Limb (tissue), 2 donors: Measurements from ENCODE around the gene ZNF467.

Experiments
- DNase-seq, 2 donors: peaks; one replicate each; pipeline ENCODE4 v3.0.0-alpha.2; 2016; ENCODE audit errors: extremely low spot score in 2 of 2

ZNF467 gene

DNA sequence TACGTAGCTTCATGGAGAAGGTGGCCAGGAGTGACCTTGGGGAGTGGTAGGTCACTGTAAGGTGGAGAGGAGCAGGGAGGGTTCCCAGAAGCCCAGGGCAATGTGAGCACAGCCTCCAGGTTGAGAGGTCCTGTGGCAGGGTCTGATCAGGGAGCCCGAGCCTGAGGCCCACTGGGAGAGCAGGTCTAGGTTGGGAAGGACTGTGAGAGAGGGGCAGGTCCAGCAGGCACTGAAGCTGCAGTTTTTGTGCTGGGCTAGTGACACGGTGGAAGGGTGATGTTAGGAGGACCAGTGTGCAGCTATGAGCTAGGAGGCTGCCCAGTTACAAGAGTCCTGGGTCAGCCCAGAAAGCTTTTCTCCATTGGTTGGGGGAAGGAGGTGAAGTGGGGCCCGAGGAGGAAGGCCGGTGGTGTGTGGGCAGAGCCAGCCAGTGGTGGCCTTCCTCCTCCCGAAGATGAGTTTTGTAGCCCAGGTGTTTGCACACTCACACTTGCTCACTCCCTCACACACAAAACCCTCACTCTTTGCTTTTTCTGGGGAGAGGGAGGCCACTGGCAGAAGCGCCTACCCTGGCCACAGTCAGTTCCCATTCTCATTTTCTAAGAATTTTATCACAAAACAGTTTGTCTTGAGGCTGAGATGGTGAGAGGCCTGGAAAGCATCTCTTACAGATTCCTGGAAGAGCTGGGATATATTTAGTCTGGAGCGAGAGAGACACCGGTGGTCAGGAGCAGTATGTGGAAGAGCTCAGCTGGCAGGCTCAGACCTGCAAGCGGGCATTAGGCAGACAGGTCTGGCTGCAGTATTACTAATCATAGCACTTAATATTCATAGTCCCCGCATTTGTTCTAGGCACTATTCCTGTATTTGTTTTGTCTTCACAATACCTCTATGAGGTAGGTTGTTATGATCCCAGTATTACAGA lies 57.1 kb downstream of the ZNF467 start:
- DNase-seq: peak in 1 of 2 donors; percentile 21

DNA sequence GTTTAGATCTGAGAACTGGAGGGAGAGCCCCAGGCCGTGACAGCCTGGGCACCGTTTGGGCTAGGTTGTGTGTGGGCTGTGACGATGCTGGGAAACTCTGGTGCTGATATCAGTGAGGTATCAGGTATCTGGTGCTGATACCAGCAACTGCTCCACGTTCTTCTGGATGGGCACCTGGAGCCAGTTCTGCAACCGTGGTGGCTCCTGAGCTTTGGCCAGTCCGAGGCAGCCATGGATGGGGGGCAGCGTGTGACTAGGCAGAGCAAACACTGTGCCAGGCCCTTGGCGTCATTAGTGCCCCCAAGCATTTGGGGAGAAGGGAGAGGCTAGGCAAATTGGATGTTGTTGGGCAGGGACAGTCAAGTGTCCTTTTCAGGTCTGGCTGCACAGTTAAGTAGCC lies 57.9 kb downstream of the ZNF467 start:
- DNase-seq: peak in 1 of 2 donors; percentile 29

DNA sequence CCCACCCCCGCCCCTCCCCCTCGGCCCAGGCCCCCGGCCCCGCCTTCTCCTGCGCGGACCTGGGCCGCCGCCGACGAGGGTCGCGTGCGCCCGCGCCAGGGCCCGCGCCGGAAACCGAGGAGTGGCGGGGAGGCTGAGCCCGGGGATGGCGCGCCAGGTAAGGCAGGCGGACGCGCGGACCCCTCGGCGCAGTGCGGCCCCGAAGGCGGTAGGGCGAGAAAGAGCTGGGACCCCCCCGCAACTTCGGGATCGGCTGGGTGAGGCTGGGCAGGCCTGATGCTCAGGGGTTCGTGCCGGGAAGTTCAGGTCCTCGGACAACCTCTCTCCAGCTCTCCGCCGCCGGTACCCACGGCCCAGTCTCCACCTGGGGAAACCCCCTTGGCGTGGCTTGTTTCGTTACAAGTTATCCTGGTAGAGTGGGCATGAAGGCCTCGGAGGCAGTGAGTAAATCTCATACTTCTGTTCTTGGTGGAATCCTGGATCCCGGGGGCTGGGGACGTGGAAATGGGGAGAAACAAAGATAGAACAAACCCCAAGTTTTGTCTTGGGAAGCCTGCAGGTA lies 58.4 kb downstream of the ZNF467 start:
- DNase-seq: no peak
